ENCODE data around the gene STXBP4.

Gene STXBP4

DNA sequence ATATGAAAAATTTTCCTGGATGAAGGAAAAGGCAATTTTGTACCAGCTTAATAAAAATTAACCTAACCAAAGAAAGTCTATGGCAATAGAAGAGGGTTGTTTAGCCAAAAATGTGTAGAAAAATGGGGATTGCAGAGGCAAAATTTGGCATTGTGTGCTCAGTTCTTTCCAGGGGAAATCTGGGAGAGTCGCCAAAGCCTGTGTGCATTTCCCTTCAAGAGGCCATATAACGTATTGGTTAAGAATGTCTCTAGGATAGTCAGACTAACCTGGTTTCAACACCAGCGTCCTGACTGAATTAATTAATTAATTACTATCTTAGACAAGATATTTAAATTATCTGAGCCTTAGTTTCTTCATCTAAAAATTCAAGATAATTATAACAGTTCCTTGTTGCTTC lies 251.4 kb downstream of the STXBP4 start:
- DNase-seq (ENCODE audit: low read depth in 3 of 3, low spot score in 1 of 3) = no peak
